HL-60 (cell line): ENCODE measurements around the gene GEMIN4.

ENCODE experiments used
- DNase-seq, 2 experiments: peaks; one replicate each; pipeline ENCODE4 v3.0.0-alpha.2; 2010 to 2020; ENCODE audit warnings: low read depth in 1 of 2, low spot score in 1 of 2
- H3K27ac ChIP-seq: fragments of 250-450 bp; sonication (Bioruptor Pico); replicated peaks from 2 replicates; pipeline ENCODE4 v1.5.1; 2020; ENCODE audit warnings: mild to moderate bottlenecking, moderate library complexity
- H3K27me3 ChIP-seq: fragments of 250-450 bp; sonication (Bioruptor Pico); 2 replicates; pipeline ENCODE4 v1.5.1; 2021; ENCODE audit warnings: mild to moderate bottlenecking, moderate library complexity; ENCODE audit not compliant: insufficient read depth, poor library complexity, severe bottlenecking
- H3K4me3 ChIP-seq: replicated peaks from 2 replicates; pipeline ENCODE4 v1.5.1; 2011; ENCODE audit warnings: mild to moderate bottlenecking, control low read depth, low read length; ENCODE audit not compliant: insufficient read depth
- GABPA ChIP-seq: IDR thresholded peaks from 2 replicates; pipeline ENCODE4 v1.6.1; 2012; ENCODE audit warnings: low read depth
- POLR2AphosphoS5 ChIP-seq: IDR thresholded peaks from 2 replicates; pipeline ENCODE4 v1.6.1; 2012; ENCODE audit warnings: low read depth
- REST ChIP-seq: IDR thresholded peaks from 2 replicates; pipeline ENCODE4 v1.6.1; 2012; ENCODE audit warnings: low read depth; ENCODE audit not compliant: insufficient replicate concordance
- SPI1 ChIP-seq: IDR thresholded peaks from 2 replicates; pipeline ENCODE4 v1.6.1; 2012; ENCODE audit warnings: low read depth, mild to moderate bottlenecking, borderline replicate concordance
- TF ChIP-seq, protein P1 (sequence below): IDR thresholded peaks from one replicate; pipeline ENCODE4 v1.5.1; 2011; ENCODE audit warnings: low read length, control low read depth, inconsistent platforms; ENCODE audit not compliant: insufficient read depth

GEMIN4 gene

DNA sequence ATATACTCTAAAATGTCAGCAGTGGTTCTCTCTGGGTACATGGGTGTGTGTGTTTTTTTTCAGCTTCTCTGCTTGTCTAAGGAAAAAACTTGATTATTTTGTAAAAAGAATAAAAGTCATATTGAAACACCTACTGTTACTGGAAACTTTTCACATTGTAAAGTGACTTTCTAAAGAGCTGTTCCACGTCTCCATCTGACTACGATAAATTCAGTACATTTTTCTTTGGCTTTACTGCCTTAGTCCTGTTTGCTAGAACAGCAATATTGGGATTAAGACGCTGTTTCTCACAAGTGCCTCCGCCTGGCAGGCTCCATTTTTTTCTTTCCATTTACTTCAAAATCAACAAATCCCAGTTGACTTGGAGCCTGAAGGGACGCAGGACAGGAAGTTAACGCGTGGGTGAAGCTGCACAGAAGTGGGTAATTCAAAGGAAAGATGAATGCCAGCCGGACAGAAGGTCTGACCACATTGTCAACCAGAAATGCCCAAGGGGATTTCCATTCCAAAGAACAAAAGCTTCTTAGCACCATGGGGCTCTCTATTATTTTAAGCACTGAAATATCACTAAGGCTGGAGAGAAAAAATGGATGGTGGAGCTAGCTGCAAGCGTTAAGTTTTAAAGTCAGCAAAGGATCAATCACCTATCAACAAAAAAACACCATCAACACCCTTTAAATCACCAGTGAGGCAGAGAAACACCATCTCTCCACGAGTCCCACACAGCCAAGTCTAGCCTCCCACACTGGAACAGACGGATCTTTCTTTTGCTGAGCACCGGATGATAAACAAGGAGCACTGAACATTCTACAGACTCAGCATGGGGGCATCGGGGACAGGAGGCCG lies 21.6 kb upstream of the GEMIN4 start:
- DNase-seq: no peak
- H3K27ac ChIP-seq: no peak overlapping the region

DNA sequence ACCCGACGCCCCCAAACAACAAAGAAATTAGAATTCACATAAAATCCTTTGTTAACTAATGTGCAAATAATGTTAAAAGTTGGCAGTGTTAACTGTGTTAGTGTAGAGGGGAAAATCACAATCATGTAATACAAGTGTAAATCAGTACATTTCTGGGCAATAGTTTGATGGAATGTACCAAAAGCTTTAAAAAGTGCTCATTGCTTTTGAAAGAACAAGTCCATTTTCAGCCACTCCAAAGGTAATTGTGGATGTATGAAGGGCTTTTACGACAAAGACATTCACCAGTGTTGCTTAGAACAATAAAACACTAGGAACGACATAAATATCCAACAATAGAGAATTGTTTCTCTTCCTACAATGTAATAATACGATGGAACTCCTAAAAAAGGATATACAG lies 21.0 kb upstream of the GEMIN4 start:
- DNase-seq: no peak
- Histone ChIP-seq H3K27ac (no peak overlapping the region), H3K27me3 (no peaks in the 10 kb centered on the region), H3K4me3 (no peak overlapping the region)
- TF ChIP-seq SPI1 (no peak), REST (no peak), POLR2AphosphoS5 (no peak), GABPA (no peak)
- TF ChIP-seq, protein P1, sequence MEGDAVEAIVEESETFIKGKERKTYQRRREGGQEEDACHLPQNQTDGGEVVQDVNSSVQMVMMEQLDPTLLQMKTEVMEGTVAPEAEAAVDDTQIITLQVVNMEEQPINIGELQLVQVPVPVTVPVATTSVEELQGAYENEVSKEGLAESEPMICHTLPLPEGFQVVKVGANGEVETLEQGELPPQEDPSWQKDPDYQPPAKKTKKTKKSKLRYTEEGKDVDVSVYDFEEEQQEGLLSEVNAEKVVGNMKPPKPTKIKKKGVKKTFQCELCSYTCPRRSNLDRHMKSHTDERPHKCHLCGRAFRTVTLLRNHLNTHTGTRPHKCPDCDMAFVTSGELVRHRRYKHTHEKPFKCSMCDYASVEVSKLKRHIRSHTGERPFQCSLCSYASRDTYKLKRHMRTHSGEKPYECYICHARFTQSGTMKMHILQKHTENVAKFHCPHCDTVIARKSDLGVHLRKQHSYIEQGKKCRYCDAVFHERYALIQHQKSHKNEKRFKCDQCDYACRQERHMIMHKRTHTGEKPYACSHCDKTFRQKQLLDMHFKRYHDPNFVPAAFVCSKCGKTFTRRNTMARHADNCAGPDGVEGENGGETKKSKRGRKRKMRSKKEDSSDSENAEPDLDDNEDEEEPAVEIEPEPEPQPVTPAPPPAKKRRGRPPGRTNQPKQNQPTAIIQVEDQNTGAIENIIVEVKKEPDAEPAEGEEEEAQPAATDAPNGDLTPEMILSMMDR: no peak

More for the DNA sequence above, 21.6 kb upstream of the GEMIN4 start:
- no peaks in the 10 kb centered on the region for H3K27me3 ChIP-seq
- no peak overlapping the region for H3K4me3 ChIP-seq
- no peak for TF ChIP-seq REST

GRCh38 chr17:767076-767475 lies 15.0 kb upstream of the GEMIN4 start:
- Histone ChIP-seq H3K27ac (no peak overlapping the region), H3K4me3 (no peak overlapping the region), H3K27me3 (no peaks in the 10 kb centered on the region)
- no peak for DNase-seq
- TF ChIP-seq POLR2AphosphoS5 (no peak), GABPA (no peak), REST (no peak), SPI1 (no peak)
- TF ChIP-seq, protein P1: no peak
